Kidney (tissue), 14 donors: ENCODE data around the gene ZKSCAN4. TPM values are rescaled to one million over a fixed set of nuclear protein-coding genes. Genes with fewer than 3 reads are reported as not detected.
A peak's percentile ranks its signal among the peaks of the same experiment; 100 is the strongest.

ENCODE experiments used
- DNase-seq, 5 donors: peaks; one replicate each; pipeline ENCODE4 v3.0.0-alpha.2; 2013 to 2020
- FAIRE-seq: peaks from 2 replicates; lab custom pipeline; 2012; peaks lifted over from hg19 to GRCh38; lab: Jason Lieb, UNC
- H3K27ac ChIP-seq, 2 donors: one replicate each; pipeline ENCODE4 v1.7.0; 2013; ENCODE audit warnings: low read depth in 2 of 2, low read length in 2 of 2, inconsistent platforms in 1 of 2
- H3K27me3 ChIP-seq: one replicate; pipeline ENCODE4 v1.7.1; 2013; ENCODE audit warnings: low read length, inconsistent platforms; ENCODE audit not compliant: control insufficient read depth, insufficient read depth
- H3K36me3 ChIP-seq, 3 donors: one replicate each; pipeline versions ENCODE4 v1.7.0 to v1.7.1; 2013; ENCODE audit warnings: low read length in 3 of 3, control low read depth in 1 of 3, inconsistent platforms in 1 of 3; ENCODE audit not compliant: insufficient read depth in 3 of 3, control insufficient read depth in 2 of 3
- H3K4me1 ChIP-seq, 3 donors: one replicate each; pipeline versions ENCODE4 v1.7.0 to v1.7.1; 2013; ENCODE audit warnings: low read length in 3 of 3, inconsistent platforms in 1 of 3, low read depth in 1 of 3; ENCODE audit not compliant: control insufficient read depth in 2 of 3, insufficient read depth in 2 of 3
- H3K4me3 ChIP-seq, 3 donors: one replicate each; pipeline versions ENCODE4 v1.7.0 to v1.8.1; 2013; ENCODE audit warnings: low read length in 3 of 3, control low read depth in 1 of 3, inconsistent platforms in 1 of 3
- H3K9ac ChIP-seq, 3 donors: one replicate each; pipeline versions ENCODE4 v1.7.0 to v1.7.1; 2013; ENCODE audit warnings: low read length in 3 of 3, control low read depth in 1 of 3, inconsistent platforms in 1 of 3
- H3K9me3 ChIP-seq, 3 donors: one replicate each; pipeline versions ENCODE4 v1.7.0 to v1.7.1; 2013; ENCODE audit warnings: low read length in 3 of 3, control low read depth in 1 of 3, inconsistent platforms in 1 of 3; ENCODE audit not compliant: control insufficient read depth in 2 of 3, insufficient read depth in 1 of 3
- intact Hi-C: fragments of 100-400 bp; cut with DNase I; formaldehyde crosslinking; loops from one replicate; pipeline ENCODE4 v1.11.1; 2022
- polyA plus RNA-seq: library from polyadenylated mRNA; stranded (reverse); fragments of 350-450 nt; fragmentation: Illumina TruSeq; extraction: RNeasy Lipid Tissue Mini Kit (QIAGEN cat#74804); gene quantifications from one replicate; pipeline ENCODE4 v1.2.3, GENCODE V29; 2014; ENCODE audit warnings: low read depth, low replicate concordance; ENCODE audit not compliant: insufficient read depth
- total RNA-seq: library from RNA; stranded (reverse); fragmentation: NEBNext Ultra II Directional; extraction: Animal tissue kit (Norgen Biotek cat#: 25700); gene quantifications from one replicate; pipeline ENCODE4 v1.2.1, GENCODE V29; 2021
- TF ChIP-seq, protein P1 (sequence below): IDR thresholded peaks from 3 replicates; pipeline ENCODE4 v1.5.1; 2012; ENCODE audit warnings: mild to moderate bottlenecking, moderate library complexity, borderline replicate concordance; ENCODE audit not compliant: insufficient read depth; ENCODE audit errors: extremely low read depth
- donor health status: control.
- donor health status: control.
- donor health status: control.
- donor health status: control.
- donor health status: control.
- donor health status: DM: yes; HTN: yes; CAD: no.
- donor health status: Normal renal cell carcinoma (clear cell type).

The ZKSCAN4 gene
- total and polyA plus RNA-seq, 2 donors from 2014 or later, result 3.9 to 7.4 TPM

DNA sequence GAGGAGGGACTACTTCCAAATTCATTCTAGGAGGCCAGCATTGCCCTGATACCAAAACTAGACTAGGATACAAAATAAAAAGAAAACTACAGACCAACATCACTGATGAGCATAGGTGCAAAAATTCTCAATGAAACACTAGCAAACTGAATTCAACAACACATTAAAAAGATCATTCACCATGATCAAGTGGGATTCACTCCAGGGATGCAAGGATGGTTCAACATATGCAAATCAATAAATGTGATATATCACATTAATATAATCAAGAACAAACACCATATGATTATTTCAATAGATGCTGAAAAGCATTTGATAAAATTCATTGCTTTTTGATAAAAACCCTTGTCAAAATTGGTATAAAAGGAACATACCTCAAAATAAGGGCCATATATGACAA is 39.5 kb upstream of the ZKSCAN4 start:
- Histone ChIP-seq H3K4me3 (no peak overlapping the region), H3K27ac (no peak overlapping the region), H3K36me3 (peaks cover 5 to 9% (median 7%) of the 10 kb centered on the region in 3 donors), H3K9ac (no peak overlapping the region), H3K27me3 (no peaks in the 10 kb centered on the region), H3K4me1 (no peaks in the 10 kb centered on the region), H3K9me3 (no peaks in the 10 kb centered on the region)
- DNase-seq, result no peak
- intact Hi-C loops, result no loop called here
- no peak for FAIRE-seq
- TF ChIP-seq, protein P1, sequence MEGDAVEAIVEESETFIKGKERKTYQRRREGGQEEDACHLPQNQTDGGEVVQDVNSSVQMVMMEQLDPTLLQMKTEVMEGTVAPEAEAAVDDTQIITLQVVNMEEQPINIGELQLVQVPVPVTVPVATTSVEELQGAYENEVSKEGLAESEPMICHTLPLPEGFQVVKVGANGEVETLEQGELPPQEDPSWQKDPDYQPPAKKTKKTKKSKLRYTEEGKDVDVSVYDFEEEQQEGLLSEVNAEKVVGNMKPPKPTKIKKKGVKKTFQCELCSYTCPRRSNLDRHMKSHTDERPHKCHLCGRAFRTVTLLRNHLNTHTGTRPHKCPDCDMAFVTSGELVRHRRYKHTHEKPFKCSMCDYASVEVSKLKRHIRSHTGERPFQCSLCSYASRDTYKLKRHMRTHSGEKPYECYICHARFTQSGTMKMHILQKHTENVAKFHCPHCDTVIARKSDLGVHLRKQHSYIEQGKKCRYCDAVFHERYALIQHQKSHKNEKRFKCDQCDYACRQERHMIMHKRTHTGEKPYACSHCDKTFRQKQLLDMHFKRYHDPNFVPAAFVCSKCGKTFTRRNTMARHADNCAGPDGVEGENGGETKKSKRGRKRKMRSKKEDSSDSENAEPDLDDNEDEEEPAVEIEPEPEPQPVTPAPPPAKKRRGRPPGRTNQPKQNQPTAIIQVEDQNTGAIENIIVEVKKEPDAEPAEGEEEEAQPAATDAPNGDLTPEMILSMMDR, result no peak

DNA sequence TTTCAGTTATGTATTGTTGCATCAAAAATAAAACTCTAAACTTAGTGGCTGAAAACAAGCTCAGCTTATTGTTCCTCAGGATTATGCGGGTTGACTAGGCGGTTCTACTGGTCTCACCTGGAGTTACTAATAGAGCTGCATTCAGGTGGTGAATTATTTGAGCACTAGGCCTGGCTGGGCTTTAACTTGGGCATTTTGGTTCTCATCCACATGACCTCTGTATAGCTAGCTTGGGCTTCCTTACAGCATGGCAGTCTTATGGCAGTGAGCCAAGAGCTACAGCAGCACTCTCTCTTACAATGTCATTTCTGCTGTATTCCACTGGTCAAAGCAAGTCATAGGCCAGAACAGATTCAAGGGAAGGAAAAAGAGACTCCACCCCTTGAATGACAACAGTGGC is 30.9 kb upstream of the ZKSCAN4 start:
- Histone ChIP-seq H3K4me1 (no peaks in the 10 kb centered on the region), H3K36me3 (peaks cover 4 to 6% (median 5%) of the 10 kb centered on the region in 3 donors), H3K27ac (no peak overlapping the region), H3K27me3 (no peaks in the 10 kb centered on the region), H3K4me3 (no peak overlapping the region), H3K9ac (no peak overlapping the region), H3K9me3 (peaks cover 0 to 5% (median 0%) of the 10 kb centered on the region in 3 donors)
- no peak for DNase-seq
- FAIRE-seq, result no peak
- intact Hi-C loops, result no loop called here
- TF ChIP-seq, protein P1, result no peak

DNA sequence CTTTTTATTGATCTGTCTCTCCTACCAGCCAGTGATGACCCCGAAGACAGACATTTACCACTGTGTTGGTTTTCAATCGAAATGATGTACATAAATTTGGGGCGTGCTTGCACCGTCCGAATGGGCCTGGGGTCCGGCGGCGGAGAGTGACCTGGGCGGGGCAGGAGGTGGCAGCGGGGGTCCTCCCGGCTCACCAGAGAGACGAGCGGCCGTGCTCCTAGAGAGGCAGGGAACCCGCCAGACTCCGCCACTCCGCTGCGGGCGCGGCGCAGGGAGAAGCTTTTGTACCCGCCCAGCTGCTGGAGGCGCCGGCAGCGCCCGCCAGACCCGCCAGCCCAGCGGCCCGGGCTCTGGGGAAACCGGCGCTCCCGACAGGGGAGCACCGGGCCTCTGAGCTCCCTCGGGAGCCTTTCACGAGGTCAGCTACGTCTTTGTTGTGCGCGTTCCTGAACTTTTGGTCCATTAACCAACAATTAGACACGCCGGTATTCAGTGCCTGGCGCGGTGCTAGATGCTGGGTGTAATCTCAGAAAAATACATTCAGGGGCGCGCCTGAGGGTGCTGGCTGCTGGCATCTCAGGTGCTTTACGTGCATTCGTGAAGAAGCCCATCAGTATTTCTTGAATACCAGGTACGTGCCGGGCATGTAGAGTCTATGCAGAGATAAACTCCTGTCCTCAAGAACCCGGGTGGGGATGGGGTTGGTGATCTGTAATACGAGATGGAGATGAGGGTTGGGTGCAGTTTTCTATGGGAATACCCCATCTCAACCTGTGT is 29.4 kb upstream of the ZKSCAN4 start, which contains the start of gene PGBD1:
Gene PGBD1, plus strand, starts transcription at position 285 of the 777 bp plus-strand sequence. CDS start 2,242 bp downstream, outside the sequence.
- Histone ChIP-seq H3K4me3 (peak within 1 kb of the TSS; percentile 80 to 84 (median 81)), H3K9me3 (peaks cover 0 to 5% (median 0%) of the 10 kb centered on the region in 3 donors), H3K27me3 (no peaks in the 10 kb centered on the region), H3K4me1 (no peaks in the 10 kb centered on the region), H3K27ac (no peak within 1 kb of the TSS), H3K9ac (peak within 1 kb of the TSS; percentile 66 to 75 (median 71)), H3K36me3 (peaks cover 2 to 6% (median 4%) of the 10 kb centered on the region in 3 donors)
- TF ChIP-seq, protein P1, result no peak
- peak; percentile 78 to 89 (median 79) for DNase-seq
- intact Hi-C loops, result no loop called here
- no peak for FAIRE-seq
